Measurements from ENCODE around the gene ARHGEF3. TPM values are rescaled to one million over a fixed set of nuclear protein-coding genes. Genes with fewer than 3 reads are reported as not detected.
"Not testable (repeated sequence)": the region's sequence is repeated elsewhere in the genome, so short reads cannot be mapped to it uniquely, and the experiment has no call there.

The ARHGEF3 gene
- total RNA-seq, 1 donor from 2014 or later: 16.5 TPM

DNA sequence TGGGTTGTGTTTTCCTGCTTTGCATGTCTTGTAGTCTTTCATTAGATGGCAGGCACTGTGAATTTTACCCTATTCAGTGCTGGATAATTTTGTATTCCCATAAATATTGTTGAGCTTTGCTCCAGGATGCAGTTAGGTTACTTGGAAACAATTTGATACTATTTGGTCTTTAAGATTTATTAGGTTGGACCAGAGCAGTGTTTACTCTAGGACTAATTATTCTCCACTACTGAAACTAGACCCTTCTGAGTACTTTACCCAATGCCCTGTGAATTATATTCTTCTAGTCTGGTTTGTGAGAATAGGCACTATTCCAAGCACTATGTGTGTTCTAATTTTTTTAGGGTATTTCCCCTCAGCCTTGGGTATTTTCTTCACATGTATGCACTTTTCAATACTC is 80.9 kb downstream of the ARHGEF3 start:
- Histone ChIP-seq H3K4me3 (no peak overlapping the region), H3K27me3 (ENCODE audit: low read depth) (no peaks in the 10 kb centered on the region), H3K27ac (replicated peaks) (no peak overlapping the region), H3K36me3 (peaks cover 2% of the 10 kb centered on the region), H3K9me3 (replicated peaks) (peaks cover 3% of the 10 kb centered on the region), H3K4me1 (no peaks in the 10 kb centered on the region)
- TF ChIP-seq, protein P1, sequence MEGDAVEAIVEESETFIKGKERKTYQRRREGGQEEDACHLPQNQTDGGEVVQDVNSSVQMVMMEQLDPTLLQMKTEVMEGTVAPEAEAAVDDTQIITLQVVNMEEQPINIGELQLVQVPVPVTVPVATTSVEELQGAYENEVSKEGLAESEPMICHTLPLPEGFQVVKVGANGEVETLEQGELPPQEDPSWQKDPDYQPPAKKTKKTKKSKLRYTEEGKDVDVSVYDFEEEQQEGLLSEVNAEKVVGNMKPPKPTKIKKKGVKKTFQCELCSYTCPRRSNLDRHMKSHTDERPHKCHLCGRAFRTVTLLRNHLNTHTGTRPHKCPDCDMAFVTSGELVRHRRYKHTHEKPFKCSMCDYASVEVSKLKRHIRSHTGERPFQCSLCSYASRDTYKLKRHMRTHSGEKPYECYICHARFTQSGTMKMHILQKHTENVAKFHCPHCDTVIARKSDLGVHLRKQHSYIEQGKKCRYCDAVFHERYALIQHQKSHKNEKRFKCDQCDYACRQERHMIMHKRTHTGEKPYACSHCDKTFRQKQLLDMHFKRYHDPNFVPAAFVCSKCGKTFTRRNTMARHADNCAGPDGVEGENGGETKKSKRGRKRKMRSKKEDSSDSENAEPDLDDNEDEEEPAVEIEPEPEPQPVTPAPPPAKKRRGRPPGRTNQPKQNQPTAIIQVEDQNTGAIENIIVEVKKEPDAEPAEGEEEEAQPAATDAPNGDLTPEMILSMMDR (IDR thresholded peaks at IDR 0.05; ENCODE audit: borderline replicate concordance): no peak
- no peak for DNase-seq
- intact Hi-C loops (cut with micrococcal nuclease): no loop called here

DNA sequence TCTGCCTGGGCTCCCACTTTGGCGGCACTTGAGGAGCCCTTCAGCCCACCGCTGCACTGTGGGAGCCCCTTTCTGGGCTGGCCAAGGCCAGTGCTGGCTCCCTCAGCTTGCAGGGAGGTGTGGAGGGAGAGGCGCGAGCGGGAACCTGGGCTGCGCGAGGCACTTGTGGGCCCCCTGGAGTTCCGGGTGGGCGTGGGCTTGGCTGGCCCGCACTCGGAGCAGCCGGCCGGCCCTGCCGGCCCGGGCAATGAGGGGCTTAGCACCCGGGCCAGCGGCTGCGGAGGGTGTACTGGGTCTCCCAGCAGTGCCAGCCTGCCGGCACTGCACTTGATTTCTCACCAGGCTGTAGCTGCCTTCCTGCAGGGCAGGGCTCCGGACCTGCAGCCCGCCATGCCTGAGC is 82.9 kb downstream of the ARHGEF3 start:
- DNase-seq; H3K4me1 ChIP-seq; intact Hi-C loops (cut with micrococcal nuclease); H3K27me3 ChIP-seq (ENCODE audit: low read depth); H3K36me3 ChIP-seq; H3K27ac ChIP-seq (replicated peaks); H3K4me3 ChIP-seq: not testable (repeated sequence)
- H3K9me3 ChIP-seq (replicated peaks): peaks cover 13% of the 10 kb centered on the region

DNA sequence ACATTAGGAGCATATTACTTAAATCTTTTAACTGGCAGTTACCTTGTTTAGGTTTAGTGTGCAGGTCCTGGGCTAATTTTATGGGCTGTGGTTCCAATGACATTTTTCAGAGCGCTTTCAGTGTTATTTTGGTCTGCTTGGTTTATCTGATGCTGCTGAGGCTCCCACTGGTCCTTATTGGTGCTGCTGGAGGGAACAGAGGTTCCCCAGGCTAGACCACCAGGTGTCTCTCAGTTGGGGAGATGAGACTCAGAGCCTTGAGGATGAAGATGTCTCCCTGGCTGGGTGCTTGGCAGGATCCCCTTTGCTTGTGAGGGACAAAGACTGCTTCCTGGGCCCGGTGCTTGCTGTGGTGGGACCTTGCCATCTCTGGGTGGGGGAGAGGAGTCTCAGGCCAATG is 90.4 kb downstream of the ARHGEF3 start:
- no peak for DNase-seq
- intact Hi-C loops (cut with micrococcal nuclease): no loop called here
- peaks cover 18% of the 10 kb centered on the region for H3K9me3 ChIP-seq (replicated peaks)
- no peaks in the 10 kb centered on the region for H3K4me1 ChIP-seq
- H3K27ac ChIP-seq (replicated peaks): no peak overlapping the region
- no peaks in the 10 kb centered on the region for H3K36me3 ChIP-seq
- no peaks in the 10 kb centered on the region for H3K27me3 ChIP-seq (ENCODE audit: low read depth)
- TF ChIP-seq, protein P1 (IDR thresholded peaks at IDR 0.05; ENCODE audit: borderline replicate concordance): no peak
- H3K4me3 ChIP-seq: no peak overlapping the region

DNA sequence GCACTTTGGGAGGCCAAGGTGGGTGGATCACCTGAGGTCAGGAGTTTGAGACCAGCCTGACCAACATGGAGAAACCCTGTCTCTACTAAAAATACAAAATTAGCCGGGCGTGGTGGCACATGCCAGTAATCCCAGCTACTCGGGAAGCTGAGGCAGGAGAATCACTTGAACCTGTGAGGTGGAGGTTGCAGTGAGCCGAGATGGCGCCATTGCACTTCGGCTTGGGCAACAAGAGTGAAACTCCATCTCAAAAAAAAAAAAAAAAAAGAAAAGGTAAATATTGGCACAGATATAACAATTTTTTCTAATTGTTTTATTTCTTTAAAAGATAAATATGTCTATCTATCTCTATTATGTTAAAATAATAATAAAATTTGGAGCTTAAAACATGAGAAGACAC is 94.3 kb downstream of the ARHGEF3 start:
- H3K4me3 ChIP-seq; intact Hi-C loops (cut with micrococcal nuclease); H3K27me3 ChIP-seq (ENCODE audit: low read depth): not testable (repeated sequence)

DNA sequence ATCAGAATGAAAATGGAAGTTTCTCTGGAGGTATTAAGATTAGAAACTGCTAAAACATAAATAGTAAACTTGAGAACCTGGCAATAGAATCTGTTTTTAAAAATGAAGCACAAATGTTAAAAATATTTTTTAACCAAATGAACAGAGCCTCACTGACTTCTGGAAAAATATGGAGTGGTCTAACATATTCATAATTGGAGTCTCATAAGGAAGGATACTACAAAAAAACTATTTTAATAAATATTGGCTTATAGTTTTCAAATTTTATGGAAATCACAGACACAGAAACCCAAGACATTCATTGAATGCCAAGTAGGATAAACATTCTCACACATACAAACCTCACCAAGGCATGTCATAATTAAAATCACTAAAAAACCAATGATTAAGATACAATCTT is 95.1 kb downstream of the ARHGEF3 start:
- DNase-seq: no peak
- H3K4me1 ChIP-seq: peaks cover 3% of the 10 kb centered on the region
- H3K4me3 ChIP-seq: no peak overlapping the region
- peaks cover 9% of the 10 kb centered on the region for H3K9me3 ChIP-seq (replicated peaks)
- intact Hi-C loops (cut with micrococcal nuclease): no loop called here
- H3K27me3 ChIP-seq (ENCODE audit: low read depth): no peaks in the 10 kb centered on the region
- no peak overlapping the region for H3K27ac ChIP-seq (replicated peaks)
- no peaks in the 10 kb centered on the region for H3K36me3 ChIP-seq
- TF ChIP-seq, protein P1 (IDR thresholded peaks at IDR 0.05; ENCODE audit: borderline replicate concordance): no peak

More for the DNA sequence above, 94.3 kb downstream of the ARHGEF3 start:
- not testable (repeated sequence) for H3K36me3 ChIP-seq; H3K27ac ChIP-seq (replicated peaks); H3K9me3 ChIP-seq (replicated peaks); DNase-seq; H3K4me1 ChIP-seq

DNA sequence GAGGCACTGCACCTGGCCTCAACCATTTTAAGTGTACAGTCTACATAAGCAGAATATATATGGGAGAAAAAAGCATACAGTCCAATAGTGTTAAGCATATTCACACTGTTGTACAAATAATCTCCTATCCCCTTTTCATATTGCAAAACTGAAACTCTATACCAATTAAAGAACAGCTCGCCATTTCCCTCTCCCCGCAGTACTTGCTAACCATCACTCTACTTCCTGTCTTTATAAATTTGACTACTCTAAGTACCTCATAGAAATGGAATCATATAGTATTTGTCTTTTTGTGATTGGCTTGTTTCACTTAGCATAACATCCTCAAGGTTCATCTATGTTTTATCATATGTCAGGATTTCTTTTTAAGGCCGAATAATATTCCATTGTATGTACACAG is 97.0 kb downstream of the ARHGEF3 start:
- peaks cover 3% of the 10 kb centered on the region for H3K4me1 ChIP-seq
- H3K9me3 ChIP-seq (replicated peaks): peaks cover 9% of the 10 kb centered on the region
- TF ChIP-seq, protein P1 (IDR thresholded peaks at IDR 0.05; ENCODE audit: borderline replicate concordance): no peak
- intact Hi-C loops (cut with micrococcal nuclease): loop anchor here (5.0 kb wide), 1 partner anchor 93 kb away; no protein-coding TSS in a partner anchor
- no peak overlapping the region for H3K27ac ChIP-seq (replicated peaks)
- no peaks in the 10 kb centered on the region for H3K27me3 ChIP-seq (ENCODE audit: low read depth)
- no peak for DNase-seq
- H3K36me3 ChIP-seq: no peaks in the 10 kb centered on the region
- H3K4me3 ChIP-seq: no peak overlapping the region
